Liver (tissue), 3 donors: ENCODE data around the gene TRIM13.

Source experiments
- JUND ChIP-seq, 2 donors: IDR thresholded peaks; 2 replicates each; pipeline ENCODE4 v1.6.1; 2016; ENCODE audit warnings: antibody characterized with exemption in 2 of 2
- NR2F2 ChIP-seq: IDR thresholded peaks from 2 replicates; pipeline ENCODE4 v1.6.1; 2016; ENCODE audit warnings: antibody characterized with exemption
- RAD21 ChIP-seq, 2 donors: IDR thresholded peaks; 2 replicates each; pipeline ENCODE4 v1.6.1; 2016; ENCODE audit warnings: antibody characterized with exemption in 2 of 2, mild to moderate bottlenecking in 2 of 2
- TAF1 ChIP-seq: conservative IDR thresholded peaks from 2 replicates; pipeline ENCODE4 v1.6.1; 2016; ENCODE audit warnings: antibody characterized with exemption, mild to moderate bottlenecking
- YY1 ChIP-seq: IDR thresholded peaks from 2 replicates; pipeline ENCODE4 v1.6.1; 2016; ENCODE audit warnings: antibody characterized with exemption, mild to moderate bottlenecking
- TF ChIP-seq, protein P1 (sequence below): fragments of 150-350 bp; IDR thresholded peaks from 2 replicates; pipeline ENCODE4 v1.5.1; 2017; ENCODE audit warnings: improper control_type of control experiment, low read depth, low read length; ENCODE audit not compliant: missing input control
- TF ChIP-seq, protein P2 (sequence below): IDR thresholded peaks from 2 replicates; pipeline ENCODE4 v1.6.1; 2016; ENCODE audit warnings: antibody characterized with exemption
- TF ChIP-seq, protein P3 (sequence below): IDR thresholded peaks from 2 replicates; pipeline ENCODE4 v1.6.1; 2016; ENCODE audit warnings: antibody characterized with exemption, mild to moderate bottlenecking
- donor health status: healthy.
- donor health status: healthy.

DNA sequence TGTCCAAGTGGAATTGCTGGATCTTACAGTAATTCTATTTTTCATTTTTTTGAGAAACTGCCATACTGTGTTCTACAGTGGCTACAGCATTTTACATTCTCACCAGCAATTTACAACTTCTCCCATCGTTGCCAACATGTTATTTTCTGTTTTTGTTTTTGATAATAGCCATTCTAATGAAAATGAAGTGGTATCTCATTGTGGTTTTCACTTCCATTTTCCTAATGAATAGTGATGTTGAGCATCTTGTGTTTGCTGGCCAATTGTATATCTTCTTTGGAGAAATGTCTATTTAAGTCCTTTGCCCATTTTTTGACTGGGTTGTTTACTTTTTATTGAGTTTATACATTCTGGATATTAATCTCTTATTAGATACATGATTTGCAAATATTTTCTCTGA is 57.0 kb downstream of the TRIM13 start:
- no peak for TF ChIP-seq TAF1
- TF ChIP-seq, protein P1, sequence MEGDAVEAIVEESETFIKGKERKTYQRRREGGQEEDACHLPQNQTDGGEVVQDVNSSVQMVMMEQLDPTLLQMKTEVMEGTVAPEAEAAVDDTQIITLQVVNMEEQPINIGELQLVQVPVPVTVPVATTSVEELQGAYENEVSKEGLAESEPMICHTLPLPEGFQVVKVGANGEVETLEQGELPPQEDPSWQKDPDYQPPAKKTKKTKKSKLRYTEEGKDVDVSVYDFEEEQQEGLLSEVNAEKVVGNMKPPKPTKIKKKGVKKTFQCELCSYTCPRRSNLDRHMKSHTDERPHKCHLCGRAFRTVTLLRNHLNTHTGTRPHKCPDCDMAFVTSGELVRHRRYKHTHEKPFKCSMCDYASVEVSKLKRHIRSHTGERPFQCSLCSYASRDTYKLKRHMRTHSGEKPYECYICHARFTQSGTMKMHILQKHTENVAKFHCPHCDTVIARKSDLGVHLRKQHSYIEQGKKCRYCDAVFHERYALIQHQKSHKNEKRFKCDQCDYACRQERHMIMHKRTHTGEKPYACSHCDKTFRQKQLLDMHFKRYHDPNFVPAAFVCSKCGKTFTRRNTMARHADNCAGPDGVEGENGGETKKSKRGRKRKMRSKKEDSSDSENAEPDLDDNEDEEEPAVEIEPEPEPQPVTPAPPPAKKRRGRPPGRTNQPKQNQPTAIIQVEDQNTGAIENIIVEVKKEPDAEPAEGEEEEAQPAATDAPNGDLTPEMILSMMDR = no peak
- TF ChIP-seq RAD21 (IDR thresholded peaks at IDR 0.05) = no peak
- no peak for TF ChIP-seq YY1
- TF ChIP-seq, protein P2, sequence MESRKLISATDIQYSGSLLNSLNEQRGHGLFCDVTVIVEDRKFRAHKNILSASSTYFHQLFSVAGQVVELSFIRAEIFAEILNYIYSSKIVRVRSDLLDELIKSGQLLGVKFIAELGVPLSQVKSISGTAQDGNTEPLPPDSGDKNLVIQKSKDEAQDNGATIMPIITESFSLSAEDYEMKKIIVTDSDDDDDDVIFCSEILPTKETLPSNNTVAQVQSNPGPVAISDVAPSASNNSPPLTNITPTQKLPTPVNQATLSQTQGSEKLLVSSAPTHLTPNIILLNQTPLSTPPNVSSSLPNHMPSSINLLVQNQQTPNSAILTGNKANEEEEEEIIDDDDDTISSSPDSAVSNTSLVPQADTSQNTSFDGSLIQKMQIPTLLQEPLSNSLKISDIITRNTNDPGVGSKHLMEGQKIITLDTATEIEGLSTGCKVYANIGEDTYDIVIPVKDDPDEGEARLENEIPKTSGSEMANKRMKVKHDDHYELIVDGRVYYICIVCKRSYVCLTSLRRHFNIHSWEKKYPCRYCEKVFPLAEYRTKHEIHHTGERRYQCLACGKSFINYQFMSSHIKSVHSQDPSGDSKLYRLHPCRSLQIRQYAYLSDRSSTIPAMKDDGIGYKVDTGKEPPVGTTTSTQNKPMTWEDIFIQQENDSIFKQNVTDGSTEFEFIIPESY = no peak
- TF ChIP-seq, protein P3, sequence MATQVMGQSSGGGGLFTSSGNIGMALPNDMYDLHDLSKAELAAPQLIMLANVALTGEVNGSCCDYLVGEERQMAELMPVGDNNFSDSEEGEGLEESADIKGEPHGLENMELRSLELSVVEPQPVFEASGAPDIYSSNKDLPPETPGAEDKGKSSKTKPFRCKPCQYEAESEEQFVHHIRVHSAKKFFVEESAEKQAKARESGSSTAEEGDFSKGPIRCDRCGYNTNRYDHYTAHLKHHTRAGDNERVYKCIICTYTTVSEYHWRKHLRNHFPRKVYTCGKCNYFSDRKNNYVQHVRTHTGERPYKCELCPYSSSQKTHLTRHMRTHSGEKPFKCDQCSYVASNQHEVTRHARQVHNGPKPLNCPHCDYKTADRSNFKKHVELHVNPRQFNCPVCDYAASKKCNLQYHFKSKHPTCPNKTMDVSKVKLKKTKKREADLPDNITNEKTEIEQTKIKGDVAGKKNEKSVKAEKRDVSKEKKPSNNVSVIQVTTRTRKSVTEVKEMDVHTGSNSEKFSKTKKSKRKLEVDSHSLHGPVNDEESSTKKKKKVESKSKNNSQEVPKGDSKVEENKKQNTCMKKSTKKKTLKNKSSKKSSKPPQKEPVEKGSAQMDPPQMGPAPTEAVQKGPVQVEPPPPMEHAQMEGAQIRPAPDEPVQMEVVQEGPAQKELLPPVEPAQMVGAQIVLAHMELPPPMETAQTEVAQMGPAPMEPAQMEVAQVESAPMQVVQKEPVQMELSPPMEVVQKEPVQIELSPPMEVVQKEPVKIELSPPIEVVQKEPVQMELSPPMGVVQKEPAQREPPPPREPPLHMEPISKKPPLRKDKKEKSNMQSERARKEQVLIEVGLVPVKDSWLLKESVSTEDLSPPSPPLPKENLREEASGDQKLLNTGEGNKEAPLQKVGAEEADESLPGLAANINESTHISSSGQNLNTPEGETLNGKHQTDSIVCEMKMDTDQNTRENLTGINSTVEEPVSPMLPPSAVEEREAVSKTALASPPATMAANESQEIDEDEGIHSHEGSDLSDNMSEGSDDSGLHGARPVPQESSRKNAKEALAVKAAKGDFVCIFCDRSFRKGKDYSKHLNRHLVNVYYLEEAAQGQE = no peak
- no peak for TF ChIP-seq JUND (IDR thresholded peaks at IDR 0.05)
- no peak for TF ChIP-seq NR2F2
